Testis (tissue), 3 donors: Measurements from ENCODE around the gene NES. TPM values are rescaled to one million over a fixed set of nuclear protein-coding genes. Genes with fewer than 3 reads are reported as not detected.

ENCODE experiments used
- DNase-seq: peaks from one replicate; pipeline ENCODE4 v3.0.0-alpha.2; 2019
- H3K27ac ChIP-seq, 2 donors: fragments of 200-600 bp; sonication (generic); one replicate each; pipeline ENCODE4 v1.5.1; 2019
- H3K27me3 ChIP-seq: fragments of 200-600 bp; sonication (generic); one replicate; pipeline ENCODE4 v1.5.1; 2019
- H3K36me3 ChIP-seq: fragments of 200-600 bp; sonication (generic); one replicate; pipeline ENCODE4 v1.5.1; 2017; ENCODE audit warnings: low read depth; ENCODE audit errors: missing control alignments
- H3K4me1 ChIP-seq: fragments of 200-600 bp; sonication (generic); one replicate; pipeline ENCODE4 v1.5.1; 2019
- H3K4me3 ChIP-seq, 2 donors: fragments of 200-600 bp; sonication (generic); one replicate each; pipeline ENCODE4 v1.5.1; 2017 to 2019
- H3K9me3 ChIP-seq: fragments of 200-600 bp; sonication (generic); one replicate; pipeline ENCODE4 v1.5.1; 2017
- CTCF ChIP-seq, 3 experiments: fragments of 450-650 bp in 2 of 3; fragments of 200-600 bp in 1 of 3; sonication (generic) in 1 of 3; IDR thresholded peaks; one replicate each; pipeline ENCODE4 v1.5.1; 2016 to 2019; ENCODE audit warnings: antibody characterized with exemption in 3 of 3, mild to moderate bottlenecking in 2 of 3, moderate library complexity in 1 of 3
- POLR2A ChIP-seq: fragments of 450-650 bp; IDR thresholded peaks from one replicate; pipeline ENCODE4 v1.6.1; 2017; ENCODE audit warnings: antibody characterized with exemption, mild to moderate bottlenecking, moderate library complexity
- WGBS, 2 donors: methylation state at CpG; one replicate each; pipeline ENCODE4 v1.1.5; 2018; 5-methylcytosine and 5-hydroxymethylcytosine counted together
- intact Hi-C: fragments of 100-400 bp; cut with DNase I; formaldehyde crosslinking; loops from one replicate; pipeline ENCODE4 v1.15.1; 2023; ENCODE audit warnings: low total_unique reads
- polyA plus RNA-seq: library from polyadenylated mRNA; stranded (reverse); fragments of 350-450 nt; fragmentation: Illumina TruSeq; extraction: RNeasy Lipid Tissue Mini Kit (QIAGEN cat#74804); gene quantifications from one replicate; pipeline ENCODE4 v1.2.3, GENCODE V29; 2014; ENCODE audit warnings: low read depth, low replicate concordance; ENCODE audit not compliant: insufficient read depth
- total RNA-seq, 2 donors: library from RNA; depleted of rRNA; stranded (reverse); fragments of >200 nt; gene quantifications; one replicate each; pipeline ENCODE4 v1.2.3, GENCODE V29; 2016

Gene NES
- total and polyA plus RNA-seq, 3 donors from 2014 or later, result 17.6 to 27.7 (median 20.7) TPM

GRCh38 chr1:156646738-156647211 lies 30.4 kb downstream of the NES start:
- TF ChIP-seq CTCF (IDR thresholded peaks at IDR 0.05), result no peak
- TF ChIP-seq POLR2A, result no peak
- H3K9me3 ChIP-seq, result no peaks in the 10 kb centered on the region
- H3K27me3 ChIP-seq, result no peaks in the 10 kb centered on the region
- 9 to 26% methylated on average over 6 to 48 of the region's 51 CpGs for WGBS, 2 donors
- H3K27ac ChIP-seq, result no peak overlapping the region
- peak overlapping the region in 1 of 2 donors; percentile 17 for H3K4me3 ChIP-seq
- no peaks in the 10 kb centered on the region for H3K36me3 ChIP-seq
- intact Hi-C loops, result no loop called here
- H3K4me1 ChIP-seq, result peaks cover 6% of the 10 kb centered on the region
- no peak for DNase-seq

- 90 to 91% methylated on average over 1 of the region's 1 CpG for WGBS, 2 donors
- H3K4me1 ChIP-seq, result peaks cover 6% of the 10 kb centered on the region
- no peaks in the 10 kb centered on the region for H3K9me3 ChIP-seq
- no peak overlapping the region for H3K27ac ChIP-seq
- H3K4me3 ChIP-seq, result no peak overlapping the region
- TF ChIP-seq POLR2A, result no peak
- TF ChIP-seq CTCF (IDR thresholded peaks at IDR 0.05), result no peak
- intact Hi-C loops, result no loop called here
- no peaks in the 10 kb centered on the region for H3K27me3 ChIP-seq
- no peak for DNase-seq
- H3K36me3 ChIP-seq, result no peaks in the 10 kb centered on the region
These were observed 31.5 kb downstream of the NES start for GRCh38 chr1:156645666-156646065.

- no peaks in the 10 kb centered on the region for H3K9me3 ChIP-seq
- no peak overlapping the region for H3K4me3 ChIP-seq
- 67 to 71% methylated on average over 3 of the region's 3 CpGs for WGBS, 2 donors
These were observed 32.2 kb downstream of the NES start for GRCh38 chr1:156645056-156645455.

GRCh38 chr1:156644640-156645039 lies 32.6 kb downstream of the NES start:
- Histone ChIP-seq H3K27ac (no peak overlapping the region), H3K27me3 (no peaks in the 10 kb centered on the region), H3K36me3 (no peaks in the 10 kb centered on the region), H3K9me3 (no peaks in the 10 kb centered on the region), H3K4me1 (peaks cover 6% of the 10 kb centered on the region), H3K4me3 (no peak overlapping the region)
- WGBS, 2 donors, result 62 to 67% methylated on average over 1 of the region's 1 CpG
- no peak for DNase-seq
- TF ChIP-seq POLR2A (no peak), CTCF (IDR thresholded peaks at IDR 0.05) (no peak)
- intact Hi-C loops, result no loop called here

More at GRCh38 chr1:156645056-156645455, 32.2 kb downstream of the NES start:
- intact Hi-C loops, result no loop called here
- DNase-seq, result no peak
- TF ChIP-seq POLR2A (no peak), CTCF (IDR thresholded peaks at IDR 0.05) (no peak)
- H3K27ac ChIP-seq, result no peak overlapping the region
- peaks cover 6% of the 10 kb centered on the region for H3K4me1 ChIP-seq
- H3K36me3 ChIP-seq, result no peaks in the 10 kb centered on the region
- H3K27me3 ChIP-seq, result no peaks in the 10 kb centered on the region

GRCh38 chr1:156644146-156644545 lies 33.1 kb downstream of the NES start:
- H3K27me3 ChIP-seq, result no peaks in the 10 kb centered on the region
- H3K27ac ChIP-seq, result no peak overlapping the region
- no peak overlapping the region for H3K4me3 ChIP-seq
- no peaks in the 10 kb centered on the region for H3K36me3 ChIP-seq
- peaks cover 9% of the 10 kb centered on the region for H3K4me1 ChIP-seq
- H3K9me3 ChIP-seq, result no peaks in the 10 kb centered on the region
- no peak for TF ChIP-seq CTCF (IDR thresholded peaks at IDR 0.05)
- TF ChIP-seq POLR2A, result no peak
- DNase-seq, result no peak
- WGBS, 2 donors, result 97 to 100% methylated on average over 2 to 3 of the region's 3 CpGs
- intact Hi-C loops, result no loop called here
